Left lung (tissue), 10 donors: ENCODE results near the gene NEK7. TPM values are rescaled to one million over a fixed set of nuclear protein-coding genes. Genes with fewer than 3 reads are reported as not detected.

ENCODE experiments used
- ATAC-seq: fragments of 200-7000 bp; cut with Tn5 transposase; one replicate; pipeline ENCODE4 v1.9.1; 2020; ENCODE audit warnings: moderate library complexity
- DNase-seq, 4 donors: peaks; one replicate each; pipeline ENCODE4 v3.0.0-alpha.2; 2013 to 2020
- H3K27ac ChIP-seq, 2 donors: fragments of 200-600 bp; sonication (generic) in 1 of 2; one replicate each; pipeline versions ENCODE4 v1.5.0 to v1.8.0; 2020 to 2021
- H3K27me3 ChIP-seq, 2 donors: fragments of 200-600 bp; sonication (generic) in 1 of 2; one replicate each; pipeline versions ENCODE4 v1.5.0 to v1.8.0; 2020 to 2021
- H3K36me3 ChIP-seq, 2 donors: fragments of 200-600 bp; sonication (generic) in 1 of 2; one replicate each; pipeline versions ENCODE4 v1.5.0 to v1.8.0; 2020 to 2021
- H3K4me1 ChIP-seq, 2 donors: fragments of 200-600 bp; one replicate each; pipeline ENCODE4 v1.8.0; 2021
- H3K4me3 ChIP-seq, 2 donors: fragments of 200-600 bp; sonication (generic) in 1 of 2; one replicate each; pipeline versions ENCODE4 v1.5.0 to v1.8.0; 2020 to 2021; ENCODE audit warnings: mild to moderate bottlenecking in 1 of 2
- H3K9me3 ChIP-seq, 2 donors: fragments of 200-600 bp; sonication (generic) in 1 of 2; one replicate each; pipeline versions ENCODE4 v1.5.0 to v1.8.0; 2020 to 2021
- intact Hi-C, 2 donors: fragments of 100-400 bp; cut with DNase I; formaldehyde crosslinking; loops; one replicate each; pipeline versions ENCODE4 v1.11.2 to v1.14.2; 2022
- polyA plus RNA-seq, 6 donors: library from polyadenylated mRNA; unstranded; fragments of 120-200 nt; gene quantifications; one replicate each; pipeline ENCODE4 v1.2.1, GENCODE V29; 2013; ENCODE audit not compliant: insufficient read length in 6 of 6
- total RNA-seq, 2 donors: library from RNA; stranded (reverse); fragmentation: NEBNext Ultra II Directional; extraction: Animal tissue kit (Norgen Biotek cat#: 25700); gene quantifications; one replicate each; pipeline ENCODE4 v1.2.1, GENCODE V29; 2021
- TF ChIP-seq, protein P1 (sequence below), 2 donors: fragments of 200-600 bp; sonication (generic) in 1 of 2; IDR thresholded peaks; one replicate each; pipeline versions ENCODE4 v1.5.0 to v1.8.0; 2021; ENCODE audit warnings: antibody characterized with exemption in 2 of 2
- donor health status: DM: no; HTN: yes; CAD: no.
- donor health status: DM: no; HTN: no; CAD: no.

Gene NEK7
- total and polyA plus RNA-seq, 8 donors, result 66.9 to 102 (median 76.1) TPM

DNA sequence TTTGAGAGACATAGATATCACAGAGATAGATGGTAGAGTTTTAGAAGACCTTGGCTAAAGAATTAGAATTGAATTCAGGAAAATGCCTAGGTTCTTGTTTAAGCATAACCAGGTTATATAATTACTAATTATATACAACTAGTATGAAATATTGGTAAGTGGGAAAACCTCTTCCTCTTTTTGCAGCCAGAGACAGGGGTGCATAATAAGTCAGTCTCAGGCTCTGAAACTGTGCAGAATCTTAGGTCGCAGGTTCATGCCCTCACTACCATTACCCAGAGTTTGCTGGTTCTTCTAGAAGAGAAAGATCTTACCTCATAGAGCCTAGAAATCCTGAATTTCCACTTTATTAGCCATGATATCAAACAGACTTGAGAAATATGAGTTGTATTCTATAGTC lies 183.3 kb downstream of the NEK7 start:
- TF ChIP-seq, protein P1, sequence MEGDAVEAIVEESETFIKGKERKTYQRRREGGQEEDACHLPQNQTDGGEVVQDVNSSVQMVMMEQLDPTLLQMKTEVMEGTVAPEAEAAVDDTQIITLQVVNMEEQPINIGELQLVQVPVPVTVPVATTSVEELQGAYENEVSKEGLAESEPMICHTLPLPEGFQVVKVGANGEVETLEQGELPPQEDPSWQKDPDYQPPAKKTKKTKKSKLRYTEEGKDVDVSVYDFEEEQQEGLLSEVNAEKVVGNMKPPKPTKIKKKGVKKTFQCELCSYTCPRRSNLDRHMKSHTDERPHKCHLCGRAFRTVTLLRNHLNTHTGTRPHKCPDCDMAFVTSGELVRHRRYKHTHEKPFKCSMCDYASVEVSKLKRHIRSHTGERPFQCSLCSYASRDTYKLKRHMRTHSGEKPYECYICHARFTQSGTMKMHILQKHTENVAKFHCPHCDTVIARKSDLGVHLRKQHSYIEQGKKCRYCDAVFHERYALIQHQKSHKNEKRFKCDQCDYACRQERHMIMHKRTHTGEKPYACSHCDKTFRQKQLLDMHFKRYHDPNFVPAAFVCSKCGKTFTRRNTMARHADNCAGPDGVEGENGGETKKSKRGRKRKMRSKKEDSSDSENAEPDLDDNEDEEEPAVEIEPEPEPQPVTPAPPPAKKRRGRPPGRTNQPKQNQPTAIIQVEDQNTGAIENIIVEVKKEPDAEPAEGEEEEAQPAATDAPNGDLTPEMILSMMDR (IDR thresholded peaks at IDR 0.05), result no peak
- intact Hi-C loops, result no loop called here
- H3K27ac ChIP-seq, result no peak overlapping the region
- DNase-seq (no peak), ATAC-seq (no peak)
- no peaks in the 10 kb centered on the region for H3K27me3 ChIP-seq
- H3K36me3 ChIP-seq, result no peaks in the 10 kb centered on the region
- no peak overlapping the region for H3K4me3 ChIP-seq
- no peaks in the 10 kb centered on the region for H3K4me1 ChIP-seq
- no peaks in the 10 kb centered on the region for H3K9me3 ChIP-seq

DNA sequence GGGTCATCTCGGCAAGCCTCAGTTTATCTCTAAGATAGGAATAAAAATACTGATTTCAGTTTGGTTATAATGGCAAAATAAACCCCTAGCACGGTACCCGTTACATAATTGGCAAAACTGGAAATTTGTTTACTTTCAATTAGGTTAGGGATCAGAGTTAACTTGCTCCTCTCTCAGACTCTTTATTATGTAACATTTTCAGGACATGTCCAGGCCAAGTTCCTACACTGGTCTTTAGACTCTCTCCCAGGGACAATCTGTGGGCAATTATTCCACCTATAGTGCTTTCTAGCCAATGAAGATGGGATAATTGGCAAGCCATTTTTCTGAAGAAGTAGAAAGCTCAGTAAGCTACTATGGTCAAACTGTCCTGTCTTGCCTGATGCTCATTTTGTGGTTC lies 189.4 kb downstream of the NEK7 start:
- no peak for ATAC-seq
- H3K27ac ChIP-seq, result no peak overlapping the region
- intact Hi-C loops, result no loop called here
- H3K9me3 ChIP-seq, result no peaks in the 10 kb centered on the region
- no peak for DNase-seq
- no peak overlapping the region for H3K4me3 ChIP-seq
- no peaks in the 10 kb centered on the region for H3K27me3 ChIP-seq
- H3K36me3 ChIP-seq, result no peaks in the 10 kb centered on the region
- TF ChIP-seq, protein P1 (IDR thresholded peaks at IDR 0.05), result no peak
- no peaks in the 10 kb centered on the region for H3K4me1 ChIP-seq

- intact Hi-C loops, result loop anchor here in 1 of 2 donors (10.0 kb wide), 1 partner anchor 266 kb away; no protein-coding TSS in a partner anchor
Observed at GRCh38 chr1:198350456-198350855, 193.7 kb downstream of the NEK7 start.

GRCh38 chr1:198352975-198353695 lies 196.3 kb downstream of the NEK7 start:
- ATAC-seq, result no peak
- intact Hi-C loops, result loop anchor here in 1 of 2 donors (10.0 kb wide), 1 partner anchor 268 kb away; no protein-coding TSS in a partner anchor
- H3K9me3 ChIP-seq, result no peaks in the 10 kb centered on the region
- no peaks in the 10 kb centered on the region for H3K36me3 ChIP-seq
- H3K4me3 ChIP-seq, result no peak overlapping the region
- H3K4me1 ChIP-seq, result no peaks in the 10 kb centered on the region
- TF ChIP-seq, protein P1 (IDR thresholded peaks at IDR 0.05), result no peak
- H3K27me3 ChIP-seq, result no peaks in the 10 kb centered on the region
- H3K27ac ChIP-seq, result no peak overlapping the region
- no peak for DNase-seq

More at GRCh38 chr1:198350456-198350855, 193.7 kb downstream of the NEK7 start:
- Histone ChIP-seq H3K4me1 (no peaks in the 10 kb centered on the region), H3K9me3 (no peaks in the 10 kb centered on the region), H3K27me3 (no peaks in the 10 kb centered on the region), H3K27ac (no peak overlapping the region), H3K36me3 (no peaks in the 10 kb centered on the region), H3K4me3 (no peak overlapping the region)
- TF ChIP-seq, protein P1 (IDR thresholded peaks at IDR 0.05), result no peak
- ATAC-seq, result no peak
- DNase-seq, result no peak

GRCh38 chr1:198357937-198358336 lies 201.1 kb downstream of the NEK7 start:
- DNase-seq (no peak), ATAC-seq (no peak)
- intact Hi-C loops, result loop anchor here in 1 of 2 donors (10.0 kb wide), 1 partner anchor 273 kb away; no protein-coding TSS in a partner anchor
- no peaks in the 10 kb centered on the region for H3K27me3 ChIP-seq
- TF ChIP-seq, protein P1 (IDR thresholded peaks at IDR 0.05), result no peak
- no peaks in the 10 kb centered on the region for H3K9me3 ChIP-seq
- no peaks in the 10 kb centered on the region for H3K4me1 ChIP-seq
- H3K4me3 ChIP-seq, result no peak overlapping the region
- no peaks in the 10 kb centered on the region for H3K36me3 ChIP-seq
- H3K27ac ChIP-seq, result no peak overlapping the region
